ENCODE results near the gene IMPDH2. TPM values are rescaled to one million over a fixed set of nuclear protein-coding genes. Genes with fewer than 3 reads are reported as not detected.
A peak's percentile ranks its signal among the peaks of the same experiment; 100 is the strongest.

Gene IMPDH2
- total RNA-seq: 292 and 320 TPM in 2 replicates

GRCh38 chr3:49028673-49029562 lies at the start of gene IMPDH2:
Gene IMPDH2 (minus strand): TSS chr3:49029398. CDS start chr3:49029350, 48 bp downstream.

GRCh38 chr3:49021813-49022687 lies 7.1 kb downstream of the IMPDH2 start, which contains the start of gene NDUFAF3:
Gene NDUFAF3 (plus strand): TSS chr3:49022121. CDS start chr3:49022145, 24 bp downstream.

DNA sequence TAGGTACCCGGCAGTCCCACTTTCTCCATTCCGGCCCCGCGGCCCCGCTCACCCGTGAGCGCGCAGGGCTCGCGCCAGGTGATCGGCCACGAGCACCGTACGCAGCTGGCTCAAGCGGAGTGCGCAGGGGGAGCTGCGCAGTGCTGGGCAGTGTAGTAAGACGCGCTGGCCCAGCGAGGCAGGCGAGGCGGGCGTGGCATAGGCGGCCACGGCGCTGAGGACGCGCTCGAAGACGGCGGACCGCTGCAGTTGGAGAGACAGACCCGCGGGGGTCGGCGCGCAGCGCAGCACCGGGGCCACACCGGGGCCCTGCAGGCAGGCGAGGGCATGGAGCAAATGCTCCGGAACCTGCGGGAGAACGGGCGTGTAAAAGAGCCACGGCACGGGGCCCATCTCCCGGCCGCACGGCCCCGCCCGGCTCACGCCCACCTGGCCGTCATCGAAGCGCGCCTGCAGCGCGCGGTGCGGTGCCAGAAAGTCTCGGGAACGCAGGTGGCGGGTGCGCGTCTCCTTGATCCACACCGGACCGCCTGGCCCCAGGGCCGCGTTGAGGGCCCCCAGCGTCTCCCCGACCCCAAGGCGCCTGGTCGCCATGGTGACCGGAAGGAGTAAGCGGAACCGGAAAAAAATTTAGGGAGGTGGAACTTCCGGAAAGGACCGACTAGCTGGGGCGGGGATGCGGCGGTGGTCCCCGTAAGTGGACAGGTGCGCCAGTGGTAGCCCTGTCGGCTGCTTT lies 11.1 kb downstream of the IMPDH2 start, which contains the start of gene DALRD3:
TSS of gene DALRD3 (minus strand) at position 610 of the 736 bp plus-strand sequence. CDS start at position 594, 16 bp downstream.

DNA sequence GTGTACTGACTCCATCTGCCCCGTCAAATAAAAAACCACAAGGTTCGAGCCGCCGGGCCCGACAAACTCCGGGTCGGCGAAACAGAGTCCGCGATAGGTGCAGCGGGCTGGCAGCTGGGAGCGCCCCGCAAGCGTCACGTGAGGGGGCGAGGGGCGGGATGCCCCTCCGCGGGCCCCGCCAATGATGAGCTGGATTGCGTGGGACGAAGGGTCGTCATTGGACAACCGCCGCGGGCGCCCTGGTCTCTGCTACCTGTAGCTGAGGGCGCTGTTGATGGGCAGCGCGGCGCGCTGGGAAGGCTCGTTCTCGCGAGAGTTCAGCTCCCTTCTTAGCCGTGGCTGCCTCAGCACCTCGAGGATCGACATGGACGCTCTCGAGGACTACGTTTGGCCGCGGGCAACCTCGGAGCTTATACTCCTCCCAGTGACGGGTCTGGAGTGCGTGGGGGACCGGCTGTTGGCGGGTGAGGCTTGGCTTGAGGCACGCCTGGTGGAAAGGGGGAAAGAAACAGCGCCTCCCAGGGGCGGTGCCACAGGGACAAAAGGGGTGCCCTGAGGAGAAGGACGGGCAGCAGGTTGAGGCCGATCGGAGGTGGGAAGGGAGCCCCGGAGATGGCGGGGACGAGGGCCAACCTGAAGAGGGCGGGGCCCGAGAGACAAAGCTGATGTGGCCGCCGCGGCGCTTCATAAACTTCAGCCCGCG lies 22.0 kb downstream of the IMPDH2 start, which contains the start of gene WDR6:
TSS of gene WDR6 (plus strand) at position 324 of the 703 bp plus-strand sequence. CDS start at position 365, 41 bp downstream.

GRCh38 chr3:48989796-48990635 lies 39.2 kb downstream of the IMPDH2 start, which contains the start of gene P4HTM:
Gene P4HTM (plus strand): TSS chr3:48990241. CDS start chr3:48990257, 16 bp downstream.

Small RNAs within 50 kb of the gene (small RNA-seq; reads per million reads assigned to genes)
- gene MIR191 (17,944 reads per million, percentile 100 among the genes with 10 or more reads in this experiment), gene MIR425 (800 reads per million, percentile 99 among the genes with 10 or more reads in this experiment)

Other genes starting within 250 kb of the IMPDH2 start
- 58.5 and 71.6 TPM in 2 replicates for gene PRKAR2A, start 181.5 kb downstream of the IMPDH2 start, total RNA-seq
- gene SLC25A20, start 130.5 kb downstream of the IMPDH2 start, total RNA-seq: 14.4 and 15.2 TPM in 2 replicates
- 70.8 and 74.8 TPM in 2 replicates for gene ARIH2, start 110.6 kb downstream of the IMPDH2 start, total RNA-seq
- gene P4HTM, start 39.2 kb downstream of the IMPDH2 start, total RNA-seq: 9.9 and 16.7 TPM in 2 replicates
- gene WDR6, start 22.0 kb downstream of the IMPDH2 start, total RNA-seq: 91.5 and 96.8 TPM in 2 replicates
- 36.5 and 43.1 TPM in 2 replicates for gene DALRD3, start 10.8 kb downstream of the IMPDH2 start, total RNA-seq
- gene NDUFAF3, start 7.3 kb downstream of the IMPDH2 start, total RNA-seq: 35.7 and 57.2 TPM in 2 replicates
- gene QRICH1, start 64.7 kb upstream of the IMPDH2 start, total RNA-seq: 149 and 274 TPM in 2 replicates
- 374 and 481 TPM in 2 replicates for gene QARS1, start 75.4 kb upstream of the IMPDH2 start, total RNA-seq
- gene USP19, start 91.4 kb upstream of the IMPDH2 start, total RNA-seq: 29.6 and 30.1 TPM in 2 replicates
- 255 and 353 TPM in 2 replicates for gene LAMB2, start 103.7 kb upstream of the IMPDH2 start, total RNA-seq
- 23.6 and 31.0 TPM in 2 replicates for gene CCDC71, start 136.9 kb upstream of the IMPDH2 start, total RNA-seq
- 35.9 and 37.5 TPM in 2 replicates for gene KLHDC8B, start 142.2 kb upstream of the IMPDH2 start, total RNA-seq
- gene C3orf62, start 247.8 kb upstream of the IMPDH2 start, total RNA-seq: 0.98 and 1.9 TPM in 2 replicates